COR-L47 (cell line): ENCODE data around the gene ZNF438.
"Not testable (repeated sequence)": the region's sequence is repeated elsewhere in the genome, so short reads cannot be mapped to it uniquely, and the experiment has no call there.

Source experiments
- DNase-seq: peaks from one replicate; lab custom pipeline; 2025; lab: John Stamatoyannopoulos, UW

ZNF438 gene, protein sequence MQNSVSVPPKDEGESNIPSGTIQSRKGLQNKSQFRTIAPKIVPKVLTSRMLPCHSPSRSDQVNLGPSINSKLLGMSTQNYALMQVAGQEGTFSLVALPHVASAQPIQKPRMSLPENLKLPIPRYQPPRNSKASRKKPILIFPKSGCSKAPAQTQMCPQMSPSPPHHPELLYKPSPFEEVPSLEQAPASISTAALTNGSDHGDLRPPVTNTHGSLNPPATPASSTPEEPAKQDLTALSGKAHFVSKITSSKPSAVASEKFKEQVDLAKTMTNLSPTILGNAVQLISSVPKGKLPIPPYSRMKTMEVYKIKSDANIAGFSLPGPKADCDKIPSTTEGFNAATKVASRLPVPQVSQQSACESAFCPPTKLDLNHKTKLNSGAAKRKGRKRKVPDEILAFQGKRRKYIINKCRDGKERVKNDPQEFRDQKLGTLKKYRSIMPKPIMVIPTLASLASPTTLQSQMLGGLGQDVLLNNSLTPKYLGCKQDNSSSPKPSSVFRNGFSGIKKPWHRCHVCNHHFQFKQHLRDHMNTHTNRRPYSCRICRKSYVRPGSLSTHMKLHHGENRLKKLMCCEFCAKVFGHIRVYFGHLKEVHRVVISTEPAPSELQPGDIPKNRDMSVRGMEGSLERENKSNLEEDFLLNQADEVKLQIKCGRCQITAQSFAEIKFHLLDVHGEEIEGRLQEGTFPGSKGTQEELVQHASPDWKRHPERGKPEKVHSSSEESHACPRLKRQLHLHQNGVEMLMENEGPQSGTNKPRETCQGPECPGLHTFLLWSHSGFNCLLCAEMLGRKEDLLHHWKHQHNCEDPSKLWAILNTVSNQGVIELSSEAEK

DNA sequence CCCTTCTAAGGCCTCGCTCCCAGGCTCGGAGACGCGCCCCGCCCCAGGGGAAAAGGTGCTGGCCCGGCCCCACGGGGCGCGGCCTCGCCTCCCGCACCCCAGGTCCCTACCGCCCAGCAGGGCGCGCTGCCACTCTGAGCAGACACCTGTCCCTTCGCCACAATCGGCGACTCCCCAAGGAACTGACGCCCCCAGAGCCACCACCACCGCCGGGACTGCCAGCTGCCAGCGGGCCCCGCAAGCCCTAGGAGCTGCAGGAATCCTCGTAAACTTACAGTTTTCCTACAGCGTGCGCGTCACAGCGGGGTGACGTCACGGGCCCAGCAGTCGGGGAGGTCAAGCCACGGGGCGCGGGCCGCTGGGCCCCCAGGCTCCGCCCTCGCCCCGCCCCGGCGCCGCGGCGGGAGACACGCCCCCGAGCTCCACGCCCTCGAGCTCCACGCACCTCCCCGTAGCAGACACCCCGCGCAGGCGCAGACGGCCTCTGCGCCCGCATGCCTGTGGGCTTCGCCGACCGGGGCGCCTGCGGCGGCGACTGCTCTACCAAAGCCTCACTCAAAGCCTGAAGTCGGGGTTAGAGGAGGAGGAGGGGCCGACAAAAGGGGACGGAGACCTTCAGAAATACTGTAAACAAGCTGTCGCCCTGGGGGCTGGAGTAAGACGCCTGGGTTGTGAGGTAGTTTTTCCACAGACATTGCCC, at the start of gene ZNF438:
ZNF438 (minus strand) TSS at position 308 of the 700 bp plus-strand sequence. CDS start 154,831 bp downstream, outside the sequence.
- DNase-seq = peak; percentile 65

DNA sequence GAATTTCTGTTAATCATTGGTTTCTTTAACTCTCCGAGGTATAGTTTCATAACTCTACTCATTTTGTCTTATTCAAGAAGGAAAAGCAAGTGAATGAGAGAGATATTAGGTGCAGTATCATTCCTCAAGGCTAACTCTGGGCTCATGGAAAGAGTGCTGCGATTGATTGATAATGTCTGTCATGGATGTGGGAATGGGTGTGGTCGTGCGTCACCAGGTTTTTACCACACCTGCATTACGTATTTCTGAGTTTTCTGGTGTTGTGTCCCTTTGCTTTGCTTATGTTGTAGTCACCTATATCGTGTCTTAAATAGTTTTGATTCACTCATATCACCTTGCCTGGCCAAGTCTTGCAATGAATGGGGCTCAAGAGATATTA, 44.9 kb upstream of the ZNF438 start:
- no peak for DNase-seq

DNA sequence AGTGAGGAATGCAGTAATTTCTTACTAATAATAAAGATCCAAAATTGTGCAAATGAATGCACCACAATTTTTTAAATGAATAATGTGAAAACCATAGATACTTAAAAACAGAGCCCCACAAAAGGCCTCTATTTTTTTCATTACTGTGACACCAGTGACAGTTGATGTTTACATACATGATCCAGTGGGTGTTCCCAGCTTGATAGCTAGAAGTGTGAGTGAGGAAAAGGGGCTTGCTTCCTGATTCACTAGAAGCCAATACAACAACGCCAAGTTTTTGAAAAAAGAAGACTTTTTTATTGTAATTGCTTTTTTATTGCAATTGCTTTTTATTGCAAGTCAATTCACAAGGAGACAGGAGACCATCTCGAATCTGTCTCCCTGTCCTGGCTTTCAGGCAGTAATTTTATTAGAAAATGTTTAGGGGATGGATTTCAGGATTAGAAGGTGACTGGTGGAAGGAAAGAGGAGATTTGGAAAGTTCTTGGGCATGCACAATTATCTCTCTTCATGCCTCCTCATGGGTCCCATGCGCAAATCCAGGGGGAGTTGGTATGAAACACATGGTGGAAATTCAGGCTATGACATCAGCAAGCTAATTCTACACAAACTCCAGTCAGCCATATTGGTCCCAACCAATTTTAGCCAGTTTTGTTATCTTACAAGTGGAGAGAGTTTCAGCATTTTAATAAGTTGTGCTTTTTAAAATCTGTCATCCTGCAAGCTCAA, 44.4 kb upstream of the ZNF438 start:
- DNase-seq = no peak

GRCh38 chr10:31075434-31075833, 43.8 kb upstream of the ZNF438 start:
- DNase-seq = no peak

GRCh38 chr10:31074722-31075086, 43.0 kb upstream of the ZNF438 start:
- DNase-seq = no peak

- DNase-seq = no peak
These were observed 42.5 kb upstream of the ZNF438 start for GRCh38 chr10:31073996-31074721.

DNA sequence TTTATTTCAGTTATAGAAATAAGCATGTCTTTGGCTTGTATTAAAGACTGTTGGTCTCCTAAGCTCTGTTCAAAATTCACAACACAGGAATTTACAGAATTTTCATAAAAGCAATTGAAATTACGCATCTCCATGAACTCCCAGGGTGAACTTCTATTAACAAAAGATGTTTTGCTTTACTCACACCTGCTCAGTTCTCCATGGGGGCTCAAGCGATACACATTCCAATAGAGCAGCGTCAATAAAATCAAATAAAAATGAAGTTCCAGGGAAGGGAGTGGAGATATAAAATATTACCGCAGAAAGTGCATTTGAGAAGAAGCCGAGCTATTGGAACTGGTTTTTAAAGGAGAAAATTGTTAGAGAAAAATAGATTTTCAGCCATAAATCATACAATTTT, 41.5 kb upstream of the ZNF438 start:
- DNase-seq = no peak

DNA sequence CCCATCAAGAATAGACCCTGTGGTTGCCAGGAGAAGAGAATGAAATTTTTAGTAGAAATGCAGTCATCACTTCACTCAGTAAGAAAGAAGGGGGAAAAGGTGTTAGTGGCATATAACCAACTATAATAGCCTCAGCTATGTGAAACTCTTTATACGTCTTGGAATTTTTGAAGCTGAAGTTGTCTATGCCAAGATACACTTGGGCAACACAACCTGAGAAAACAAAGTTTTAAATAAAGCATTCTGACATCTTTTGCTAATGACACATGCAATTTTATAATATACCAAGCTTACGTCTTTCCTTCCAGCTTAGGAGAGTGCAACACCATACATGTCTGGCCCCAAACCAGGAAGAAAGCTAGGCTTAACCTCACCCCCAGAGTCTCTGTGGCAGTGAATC, 40.8 kb upstream of the ZNF438 start:
- DNase-seq = no peak

GRCh38 chr10:31071232-31072005, 39.8 kb upstream of the ZNF438 start:
- no peak for DNase-seq

- DNase-seq = no peak
These were observed 39.0 kb upstream of the ZNF438 start for GRCh38 chr10:31070691-31071090.

GRCh38 chr10:31070025-31070424, 38.4 kb upstream of the ZNF438 start:
- DNase-seq = no peak

GRCh38 chr10:31069411-31069810, 37.7 kb upstream of the ZNF438 start:
- DNase-seq = no peak

- DNase-seq = no peak
These were observed 32.7 kb upstream of the ZNF438 start for GRCh38 chr10:31064348-31064747.

- DNase-seq = no peak
These were observed 32.2 kb upstream of the ZNF438 start for GRCh38 chr10:31063841-31064240.

- DNase-seq = no peak
These were observed 31.2 kb upstream of the ZNF438 start for GRCh38 chr10:31062856-31063255.

DNA sequence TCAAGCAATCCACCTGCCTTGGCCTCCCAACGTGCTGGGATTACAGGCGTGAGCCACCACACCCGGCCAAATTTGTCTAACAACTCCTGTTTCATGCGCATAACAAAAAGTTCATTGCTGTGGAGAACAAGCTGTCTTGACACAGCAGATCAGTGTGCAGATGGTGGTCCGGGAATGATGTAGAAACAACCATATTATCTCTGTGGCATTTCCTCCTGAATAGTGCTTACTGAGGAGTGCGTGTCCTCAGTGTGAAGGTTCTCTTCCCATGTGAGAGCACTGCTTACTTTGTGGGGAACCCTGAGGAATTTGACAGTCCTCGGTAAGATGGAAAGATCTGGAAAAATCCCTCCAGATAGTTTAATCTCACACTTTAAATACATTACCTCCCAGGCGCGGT, 30.3 kb upstream of the ZNF438 start:
- DNase-seq = no peak

DNA sequence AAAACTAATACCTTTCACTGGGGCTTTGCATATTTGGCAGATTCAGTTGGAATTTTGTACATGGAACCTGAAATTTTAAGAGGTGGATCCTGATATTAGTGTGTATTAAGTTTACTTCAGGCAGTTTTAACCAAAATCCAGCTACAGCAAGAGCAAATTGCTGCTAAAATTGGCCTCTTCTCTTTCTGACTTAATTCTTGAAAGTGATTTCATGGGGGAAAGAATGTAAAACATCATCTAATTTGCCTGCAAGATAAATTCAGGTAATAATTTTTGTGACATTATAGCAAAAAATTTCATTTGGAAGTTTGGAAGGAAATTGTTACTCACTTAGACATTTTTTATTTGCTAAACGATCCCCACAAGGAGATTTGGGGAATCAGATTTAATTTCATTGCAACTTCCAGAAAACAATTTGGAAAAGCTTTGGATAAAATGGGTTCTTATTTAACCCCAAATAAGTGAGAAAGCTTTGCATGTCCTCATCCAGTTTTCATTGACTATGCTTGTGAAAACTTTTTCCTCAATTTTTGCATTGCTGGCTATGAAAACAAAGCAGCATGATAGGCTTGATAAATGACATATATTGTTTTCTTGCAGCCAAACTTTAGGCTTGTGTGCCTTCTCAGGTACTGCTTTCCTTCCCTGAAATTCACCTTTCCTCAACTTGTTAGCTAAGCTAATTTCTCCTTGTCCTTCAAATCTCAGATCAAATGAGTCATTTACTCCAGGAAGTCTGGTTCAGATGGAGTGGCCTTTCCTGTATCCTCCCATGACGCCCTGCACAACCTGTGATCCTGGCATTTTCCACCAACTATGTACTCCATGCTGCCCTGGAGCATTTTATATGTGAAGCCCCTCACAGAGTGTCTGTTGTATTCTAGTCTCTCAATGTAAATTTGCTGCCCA, 27.4 kb upstream of the ZNF438 start:
- no peak for DNase-seq

- DNase-seq = not testable (repeated sequence)
These were observed 25.0 kb upstream of the ZNF438 start for GRCh38 chr10:31056678-31057077.

- no peak for DNase-seq
These were observed 24.0 kb upstream of the ZNF438 start for GRCh38 chr10:31055573-31056251.
